HG02763 (cell line): ENCODE measurements around the gene ZNF600.
"Not testable (repeated sequence)": the region's sequence is repeated elsewhere in the genome, so short reads cannot be mapped to it uniquely, and the experiment has no call there.

Experiments
- ATAC-seq: cut with Tn5 transposase; IDR thresholded peaks from one replicate; pipeline ENCODE4 v1.9.1; 2021; ENCODE audit warnings: mild to moderate bottlenecking, moderate library complexity; ENCODE audit not compliant: unreplicated experiment

ZNF600 gene

DNA sequence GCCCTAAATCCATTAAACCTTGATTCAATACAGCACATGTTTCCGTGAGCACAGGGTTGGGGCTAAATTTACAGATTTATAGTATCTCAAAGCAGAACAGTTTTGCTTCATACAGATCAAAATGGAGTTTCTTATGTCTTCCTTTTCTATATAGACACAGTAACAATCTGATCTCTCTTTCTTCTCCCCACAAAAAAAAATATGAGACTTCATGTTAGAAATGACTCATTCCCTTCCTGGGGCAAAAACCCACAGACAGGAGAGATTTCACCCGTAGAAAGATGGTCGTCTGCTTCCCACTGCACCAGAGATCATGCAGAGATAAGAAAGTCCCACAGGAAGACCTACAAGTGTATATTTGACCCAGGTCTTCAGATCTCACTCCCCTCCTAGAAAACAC lies 44.1 kb downstream of the ZNF600 start:
- no peak for ATAC-seq

DNA sequence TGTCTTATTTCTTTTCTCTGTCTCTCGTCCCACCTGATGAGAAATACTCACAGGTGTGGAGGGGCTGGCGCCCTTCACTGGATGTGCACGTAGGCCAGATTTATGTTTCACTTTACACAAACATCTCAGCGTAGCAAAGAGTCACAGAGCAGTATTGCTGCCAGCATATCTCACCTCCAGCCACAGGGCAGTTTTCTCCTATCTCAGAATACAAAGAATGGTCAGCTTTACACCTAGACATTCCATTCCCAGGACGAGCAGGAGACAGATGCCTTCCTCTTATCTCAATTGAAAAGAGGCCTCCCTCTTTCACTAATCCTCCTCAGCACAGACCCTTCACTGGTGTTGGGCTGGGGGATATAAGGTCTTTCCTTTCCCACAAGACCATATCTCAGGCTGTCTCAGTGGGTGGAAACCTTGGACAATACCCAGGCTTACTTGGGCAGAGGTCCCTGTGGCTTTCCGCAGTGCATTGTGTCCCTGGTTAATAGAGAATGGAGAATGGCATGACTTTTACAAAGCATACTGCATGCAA lies 44.6 kb downstream of the ZNF600 start:
- ATAC-seq, result no peak

DNA sequence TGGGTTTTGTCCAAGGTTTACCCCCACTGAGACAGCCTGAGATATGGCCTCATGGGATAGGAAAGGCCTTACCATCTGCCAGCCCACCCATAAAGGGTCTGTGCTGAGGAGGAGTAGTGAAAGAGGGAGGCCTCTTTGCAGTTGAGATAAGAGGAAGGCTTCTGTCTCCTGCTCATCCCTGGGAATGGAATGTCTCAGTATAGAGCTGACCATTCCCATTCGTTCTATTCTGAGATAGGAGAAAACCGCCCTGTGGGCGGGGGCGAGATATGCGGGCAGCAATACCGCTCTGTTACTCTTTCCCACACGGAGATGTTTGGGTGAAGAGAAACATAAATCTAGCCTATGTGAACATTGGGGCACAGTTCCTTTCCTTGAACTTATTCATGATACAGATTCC lies 45.2 kb downstream of the ZNF600 start:
- not testable (repeated sequence) for ATAC-seq

DNA sequence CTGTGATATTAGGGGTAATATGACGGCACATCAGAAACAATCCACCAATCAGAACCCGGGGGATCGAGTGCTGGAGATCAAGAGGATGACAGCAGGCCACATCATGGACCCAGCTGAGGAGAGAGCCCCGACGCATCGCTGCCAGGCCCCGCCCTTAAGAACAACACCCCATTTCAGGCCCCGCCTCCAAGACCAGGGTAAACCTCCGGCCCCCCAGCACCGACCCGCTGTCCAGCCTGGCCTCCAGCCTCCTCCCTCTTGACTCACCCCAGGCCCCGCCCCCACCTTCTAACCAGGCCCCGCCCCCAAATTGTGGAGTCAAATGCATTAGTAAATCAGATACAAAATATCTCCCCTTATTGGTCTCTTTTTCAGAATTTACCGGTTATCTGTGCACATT lies 47.0 kb downstream of the ZNF600 start:
- ATAC-seq, result no peak

DNA sequence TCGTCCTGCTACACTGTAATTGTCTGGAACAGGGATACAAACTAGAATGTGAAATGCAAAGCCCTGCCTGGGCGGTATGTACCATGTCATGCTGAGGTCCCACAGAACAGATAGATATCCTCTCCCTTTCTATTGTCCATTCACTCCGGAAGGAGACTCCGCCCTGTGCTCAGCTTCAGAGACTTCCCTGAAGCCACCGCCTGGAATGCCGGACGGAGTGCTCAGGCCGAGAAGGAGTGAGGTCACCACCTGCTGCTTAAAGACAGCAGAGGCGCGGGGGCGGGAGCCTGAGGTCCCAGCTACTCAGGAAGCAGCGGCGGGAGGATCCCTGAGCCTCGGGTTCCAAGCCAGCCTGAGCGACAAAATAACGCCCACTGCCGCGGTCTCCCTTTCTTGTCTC lies 50.9 kb downstream of the ZNF600 start:
- ATAC-seq, result no peak

DNA sequence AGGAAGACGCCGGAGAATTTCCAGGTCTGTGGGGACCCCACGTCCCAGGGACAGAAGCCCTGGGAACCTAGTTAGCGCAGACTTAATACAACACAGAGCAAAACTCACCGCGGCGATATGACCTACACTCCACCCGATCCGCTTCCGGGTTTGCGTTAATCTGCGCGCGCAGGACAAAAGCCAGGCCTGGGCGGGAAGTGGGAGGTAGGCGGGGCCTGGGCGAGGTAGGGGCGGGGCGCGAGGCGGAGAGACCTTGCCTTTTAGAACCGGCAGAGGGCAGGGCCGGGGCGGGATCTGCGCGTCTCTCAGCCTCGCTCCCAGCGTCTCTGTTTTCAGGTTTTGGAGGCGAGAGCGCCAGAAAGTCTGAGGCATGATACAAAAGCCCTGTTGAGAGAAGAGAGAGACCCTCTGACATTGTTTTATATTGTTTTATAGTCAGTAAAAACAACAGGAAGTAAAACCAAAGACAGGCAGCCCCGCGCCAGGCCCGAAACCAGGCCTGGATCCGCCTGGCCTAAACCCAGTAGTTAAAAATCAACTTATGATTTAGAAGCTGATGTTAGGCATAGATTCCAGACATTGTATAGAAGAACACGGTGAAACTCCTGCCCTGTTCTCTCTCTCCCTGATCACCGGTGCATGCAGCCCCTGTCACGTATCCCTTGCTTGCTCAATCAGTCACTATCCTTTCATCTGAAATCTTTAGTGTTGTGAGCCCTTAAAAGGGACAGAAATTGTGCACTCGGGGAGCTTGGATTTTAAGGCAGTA lies 51.5 kb downstream of the ZNF600 start, which contains the start of gene ZNF611:
TSS of gene ZNF611 (minus strand) at position 152 of the 769 bp plus-strand sequence. CDS start 19,150 bp downstream, outside the sequence.
- peak; percentile 97 for ATAC-seq

DNA sequence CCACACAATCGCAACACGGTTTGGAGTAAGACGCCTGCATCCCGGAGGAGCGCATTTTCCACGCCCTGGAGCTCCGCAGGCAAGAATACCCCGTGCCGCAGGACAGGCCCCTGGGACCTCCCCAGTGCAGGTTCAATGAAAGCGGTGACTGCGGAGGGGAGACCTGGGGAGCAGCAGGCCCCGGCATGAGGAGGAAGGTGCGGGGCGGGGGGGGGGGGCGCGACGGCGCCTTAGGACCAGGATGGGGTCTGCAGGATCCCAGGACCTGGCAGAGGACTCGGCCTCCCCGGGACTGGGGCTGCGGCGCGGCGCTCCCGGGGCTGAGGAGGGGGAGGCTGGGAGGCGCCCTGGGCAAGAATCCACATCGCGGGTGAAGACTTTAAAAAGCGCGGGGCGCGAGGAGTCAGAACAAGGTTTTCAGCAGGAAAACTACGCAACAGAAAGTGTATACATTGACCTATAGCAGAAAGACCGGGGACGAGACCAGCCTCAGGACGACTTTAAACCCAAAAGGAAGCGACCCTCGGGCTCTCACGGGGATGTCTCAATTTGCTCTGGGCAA lies 52.2 kb downstream of the ZNF600 start:
- peak; percentile 15 for ATAC-seq

DNA sequence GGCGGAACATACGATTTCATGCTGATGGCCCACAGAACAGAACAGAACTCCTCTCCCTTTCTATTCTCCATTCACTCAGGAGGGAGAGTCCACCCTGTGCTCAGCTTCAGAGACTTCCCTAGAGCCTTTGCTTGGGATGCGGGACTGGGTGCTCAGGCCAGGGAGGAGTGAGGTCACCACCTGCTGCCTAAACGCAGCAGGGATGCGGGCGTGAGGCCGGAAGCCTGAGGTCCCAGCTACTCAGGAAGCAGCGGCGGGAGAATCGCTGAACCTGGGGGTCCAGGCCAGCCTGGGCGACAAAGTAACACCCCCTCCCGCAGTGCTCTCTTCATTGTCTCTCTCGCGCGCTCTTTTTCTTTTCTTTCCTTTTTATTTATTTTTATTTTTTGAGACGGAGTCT lies 60.5 kb downstream of the ZNF600 start:
- not testable (repeated sequence) for ATAC-seq

DNA sequence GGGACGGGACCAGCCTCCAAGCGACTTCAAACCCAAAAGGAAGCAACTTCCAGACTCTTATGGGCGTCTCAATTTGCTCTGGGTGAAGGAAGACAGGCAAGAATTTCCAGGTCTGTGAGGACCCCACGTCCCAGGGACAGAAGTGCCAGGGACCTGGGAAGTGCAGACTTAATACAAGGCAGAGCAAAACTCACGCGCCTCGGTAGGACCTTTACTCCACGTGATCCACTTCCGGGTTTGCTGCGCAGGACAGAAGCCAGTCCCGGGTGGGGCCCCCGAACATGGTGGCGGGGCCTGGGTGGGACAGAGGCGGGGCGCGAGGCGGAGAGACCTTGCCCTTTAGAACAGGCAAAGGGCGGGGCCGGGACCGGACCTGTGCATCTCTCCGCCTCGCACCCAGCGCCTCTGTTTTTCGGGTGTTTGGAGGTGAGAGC lies 61.0 kb downstream of the ZNF600 start:
- ATAC-seq, result no peak

DNA sequence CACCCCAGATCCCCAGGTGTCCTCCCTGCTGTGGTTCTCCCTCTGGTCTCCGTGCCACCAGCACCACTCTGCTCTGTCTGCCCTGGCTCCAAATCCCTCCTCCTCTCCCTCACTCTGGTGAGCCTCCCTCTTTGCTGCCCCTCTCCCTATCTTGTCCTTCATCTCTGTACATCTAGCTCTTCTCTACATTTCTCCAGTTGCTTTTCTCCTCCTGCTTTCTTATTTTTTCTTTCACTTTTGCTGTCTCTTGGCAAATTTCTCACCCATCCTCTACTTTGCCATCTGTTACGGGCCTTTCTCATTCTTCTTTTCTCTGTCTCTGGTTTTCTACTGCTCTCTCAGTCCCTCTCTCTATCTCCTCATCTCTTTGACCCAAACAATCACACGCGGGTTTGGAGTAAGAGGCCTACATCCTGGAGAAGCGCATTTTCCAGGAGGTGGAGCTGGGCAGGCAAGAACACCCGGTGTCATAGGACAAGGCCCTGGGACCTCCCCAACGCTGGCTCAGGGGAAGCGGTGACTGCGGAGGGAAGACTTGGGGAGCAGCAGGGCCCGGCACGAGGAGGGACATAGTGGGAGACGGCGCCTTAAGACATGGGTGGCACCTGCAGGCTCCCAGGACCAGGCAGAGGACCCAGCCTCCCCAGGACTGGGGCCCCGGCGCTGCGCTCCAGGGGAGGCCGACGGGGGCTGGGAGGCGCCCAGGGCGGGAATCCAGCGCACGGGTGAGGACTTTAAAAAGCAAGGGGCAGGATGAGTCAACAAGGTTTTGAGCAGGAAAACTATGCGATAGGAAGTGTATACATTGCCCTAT lies 61.7 kb downstream of the ZNF600 start:
- no peak for ATAC-seq

DNA sequence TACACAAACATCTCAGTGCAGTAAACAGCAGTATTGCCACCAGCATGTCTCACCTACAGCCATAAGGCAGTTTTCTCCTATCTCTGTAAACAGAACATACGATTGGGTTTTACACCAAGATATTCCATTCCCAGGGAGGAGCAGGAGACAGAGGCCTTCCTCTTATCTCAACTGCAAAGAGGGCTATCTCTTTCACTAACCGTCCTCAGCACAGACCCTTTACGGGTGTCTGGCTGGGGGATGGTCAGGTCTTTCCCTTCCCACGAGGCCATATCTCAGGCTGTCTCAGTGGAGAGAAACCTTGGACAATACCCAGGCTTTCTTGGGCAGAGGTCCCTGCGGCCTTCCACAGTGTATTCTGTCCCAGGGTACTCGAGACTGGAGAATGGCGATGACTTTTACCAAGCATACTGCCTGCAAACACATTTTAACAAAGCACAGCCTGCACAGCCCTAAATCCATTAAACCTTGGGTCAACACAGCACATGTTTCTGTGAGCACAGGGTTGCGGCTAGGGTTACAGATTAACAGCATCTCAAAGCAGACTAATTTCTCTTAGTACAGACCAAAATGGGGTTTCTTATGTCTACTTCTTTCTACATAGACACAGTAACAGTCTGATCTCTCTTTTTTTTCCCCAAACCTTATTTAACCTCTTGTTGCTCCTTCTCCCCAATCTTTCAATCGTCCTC lies 62.5 kb downstream of the ZNF600 start:
- not testable (repeated sequence) for ATAC-seq

DNA sequence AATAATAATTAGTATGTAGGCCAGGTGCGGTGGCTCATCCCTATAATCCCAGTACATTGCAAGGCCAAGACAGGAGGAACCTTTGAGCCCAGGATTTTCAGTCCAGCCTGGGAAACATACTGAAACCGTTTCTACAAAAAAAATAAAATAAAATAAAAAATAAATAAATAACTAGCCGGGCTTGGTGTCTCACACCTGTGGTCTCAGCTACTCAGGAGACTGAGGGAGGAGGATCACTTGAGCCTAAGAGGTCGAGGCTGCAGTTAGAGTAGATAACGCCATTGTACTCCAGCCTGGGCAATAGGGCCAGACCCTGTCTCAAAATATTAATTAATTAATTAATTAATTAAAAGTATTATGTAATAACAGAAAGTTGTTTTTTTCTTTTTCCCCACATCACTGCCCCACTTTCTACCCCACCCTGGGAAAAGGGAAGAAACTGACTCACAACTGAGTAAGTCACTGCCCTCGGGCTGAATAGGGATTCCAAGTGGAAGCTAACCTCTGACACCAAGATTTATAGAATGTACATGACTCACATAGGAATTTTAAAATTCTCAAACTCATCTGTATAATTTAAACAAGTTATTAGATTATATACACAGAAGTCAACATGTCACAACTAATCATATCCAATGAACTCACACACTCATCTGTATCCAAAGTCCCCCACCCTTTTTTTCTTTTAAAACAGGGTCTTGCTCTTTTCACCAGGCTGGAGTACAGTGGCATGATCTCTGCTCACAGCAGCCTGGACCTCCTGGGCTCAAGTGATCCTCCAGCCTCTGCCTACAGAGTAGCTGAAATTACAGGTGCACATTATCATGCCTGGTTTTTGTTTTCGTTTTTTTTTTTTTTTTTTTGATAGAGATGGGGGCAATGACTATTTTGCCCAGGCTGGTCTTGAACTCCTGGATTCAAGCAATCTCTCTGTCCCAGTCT lies 64.3 kb downstream of the ZNF600 start:
- ATAC-seq, result no peak

DNA sequence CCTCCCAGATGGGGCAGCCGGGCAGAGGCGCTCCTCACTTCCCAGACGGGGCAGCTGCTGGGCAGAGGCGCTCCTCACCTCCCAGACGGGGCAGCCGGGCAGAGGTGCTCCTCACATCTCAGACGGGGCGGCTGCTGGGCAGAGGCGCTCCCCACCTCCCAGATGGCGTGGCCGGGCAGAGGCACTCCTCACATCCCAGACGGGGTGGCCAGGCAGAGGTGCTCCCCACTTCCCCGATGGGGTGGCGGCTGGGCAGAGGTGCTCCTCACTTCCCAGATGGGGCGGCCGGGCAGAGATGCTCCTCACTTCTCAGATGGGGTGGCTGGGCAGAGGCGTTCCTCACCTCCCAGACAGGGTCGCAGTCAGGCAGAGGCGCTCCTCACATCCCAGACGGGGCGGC lies 66.0 kb downstream of the ZNF600 start:
- not testable (repeated sequence) for ATAC-seq

DNA sequence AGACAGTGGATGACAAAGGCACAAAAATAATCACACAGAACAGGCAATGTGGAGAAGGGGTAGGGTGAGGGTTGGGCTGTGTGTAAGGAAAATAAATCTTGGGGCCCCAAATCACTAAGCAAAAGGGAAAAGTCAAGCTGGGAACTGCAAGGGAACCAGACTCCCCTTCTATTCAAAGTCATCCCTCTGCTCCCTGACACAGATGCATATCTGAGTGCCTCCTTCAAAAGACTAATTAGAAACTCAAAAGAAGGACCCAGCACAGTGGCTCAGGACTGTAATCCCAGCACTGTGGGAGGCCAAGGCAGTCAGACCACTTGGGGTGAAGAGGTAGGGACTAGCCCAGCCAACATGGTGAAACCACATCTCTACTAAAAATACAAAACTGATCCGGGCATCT lies 70.1 kb downstream of the ZNF600 start:
- ATAC-seq, result no peak

DNA sequence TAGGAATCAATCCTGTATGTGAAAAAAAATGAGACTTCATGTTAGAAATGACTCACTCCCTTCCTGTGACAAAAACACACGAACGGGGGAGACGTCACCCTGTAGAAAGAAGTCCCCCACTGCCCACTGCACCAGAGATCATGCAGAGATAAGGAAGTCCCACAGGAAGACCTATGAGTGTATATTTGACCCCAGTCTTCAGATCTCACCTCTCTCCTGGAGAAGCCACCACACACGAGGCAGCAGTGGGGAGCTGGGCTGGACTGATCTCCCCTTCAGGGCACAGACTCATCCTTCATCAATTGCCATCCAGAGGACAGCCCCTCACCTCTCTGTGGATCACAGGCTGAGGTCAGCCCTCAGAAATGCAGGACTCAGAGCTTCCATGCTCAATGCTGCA lies 70.7 kb downstream of the ZNF600 start:
- ATAC-seq, result not testable (repeated sequence)

DNA sequence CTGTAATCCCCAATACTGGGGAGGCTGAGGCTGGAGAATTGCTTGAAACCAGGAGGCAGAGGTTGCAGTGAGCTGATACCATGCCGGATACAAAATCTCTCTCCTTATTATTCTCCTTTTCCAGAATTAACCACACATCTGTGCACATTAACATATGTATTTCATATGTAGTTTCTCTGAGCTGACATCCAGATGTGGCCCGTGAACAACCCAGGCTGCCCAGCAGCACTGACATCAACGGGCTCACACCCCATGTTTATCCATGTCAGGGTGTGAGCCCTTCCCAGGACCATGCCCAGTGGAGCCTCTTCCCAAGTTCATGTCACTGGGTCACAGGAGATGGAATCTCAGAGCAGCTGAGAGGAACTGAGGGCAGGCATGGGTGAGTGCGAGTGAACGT lies 71.3 kb downstream of the ZNF600 start:
- not testable (repeated sequence) for ATAC-seq
